ENCODE results near the gene GSTO2.

GSTO2 gene

GRCh38 chr10:104318326-104318725 lies 49.3 kb downstream of the GSTO2 start:
- H3K27ac ChIP-seq: peak overlapping the region; percentile 66 to 69
- no peaks in the 10 kb centered on the region for H3K9me3 ChIP-seq
- peaks cover 24 to 27% (median 26%) of the 10 kb centered on the region in 3 donors for H3K36me3 ChIP-seq
- DNase-seq: peak; percentile 21 to 60
- intact Hi-C loops (cut with DNase I; ENCODE audit: low total_unique reads): no loop called here
- no peak overlapping the region for H3K4me3 ChIP-seq
- H3K27me3 ChIP-seq: no peaks in the 10 kb centered on the region
- no peak for TF ChIP-seq CTCF (IDR thresholded peaks at IDR 0.05)
- H3K4me1 ChIP-seq: peaks cover 3 to 74% (median 63%) of the 10 kb centered on the region in 4 donors

- Histone ChIP-seq H3K36me3 (peaks cover 17 to 19% (median 18%) of the 10 kb centered on the region in 3 donors), H3K27ac (peak overlapping the region; percentile 66 to 69), H3K27me3 (no peaks in the 10 kb centered on the region), H3K9me3 (no peaks in the 10 kb centered on the region), H3K4me1 (peaks cover 3 to 81% (median 70%) of the 10 kb centered on the region in 4 donors), H3K4me3 (no peak overlapping the region)
- intact Hi-C loops (cut with DNase I; ENCODE audit: low total_unique reads): no loop called here
- TF ChIP-seq CTCF (IDR thresholded peaks at IDR 0.05): no peak
- peak; percentile 66 to 80 for DNase-seq
Measured at GRCh38 chr10:104318810-104319741, 50.1 kb downstream of the GSTO2 start.

GRCh38 chr10:104321226-104321625 lies 52.2 kb downstream of the GSTO2 start:
- Histone ChIP-seq H3K27me3 (no peaks in the 10 kb centered on the region), H3K36me3 (no peaks in the 10 kb centered on the region), H3K4me3 (no peak overlapping the region), H3K27ac (peak overlapping the region; percentile 66 to 69), H3K9me3 (no peaks in the 10 kb centered on the region), H3K4me1 (peaks cover 3 to 99% (median 87%) of the 10 kb centered on the region in 4 donors)
- no peak for TF ChIP-seq CTCF (IDR thresholded peaks at IDR 0.05)
- peak; percentile 24 to 69 for DNase-seq
- intact Hi-C loops (cut with DNase I; ENCODE audit: low total_unique reads): no loop called here

- TF ChIP-seq CTCF (IDR thresholded peaks at IDR 0.05): no peak
- peak; percentile 17 to 59 for DNase-seq
- H3K4me1 ChIP-seq: peaks cover 3 to 99% (median 88%) of the 10 kb centered on the region in 4 donors
Measured at GRCh38 chr10:104321725-104322415, 52.9 kb downstream of the GSTO2 start.

GRCh38 chr10:104322416-104322782 lies 53.4 kb downstream of the GSTO2 start:
- H3K27ac ChIP-seq: peak overlapping the region; percentile 66 to 69
- no peaks in the 10 kb centered on the region for H3K36me3 ChIP-seq
- TF ChIP-seq CTCF (IDR thresholded peaks at IDR 0.05): no peak
- peak; percentile 24 to 63 for DNase-seq
- peaks cover 3 to 99% (median 88%) of the 10 kb centered on the region in 4 donors for H3K4me1 ChIP-seq
- intact Hi-C loops (cut with DNase I; ENCODE audit: low total_unique reads): no loop called here
- H3K4me3 ChIP-seq: no peak overlapping the region
- H3K9me3 ChIP-seq: no peaks in the 10 kb centered on the region
- no peaks in the 10 kb centered on the region for H3K27me3 ChIP-seq

More at GRCh38 chr10:104321725-104322415, 52.9 kb downstream of the GSTO2 start:
- H3K9me3 ChIP-seq: no peaks in the 10 kb centered on the region
- H3K27ac ChIP-seq: peak overlapping the region; percentile 66 to 69
- no peaks in the 10 kb centered on the region for H3K27me3 ChIP-seq
- H3K36me3 ChIP-seq: no peaks in the 10 kb centered on the region
- intact Hi-C loops (cut with DNase I; ENCODE audit: low total_unique reads): no loop called here
- H3K4me3 ChIP-seq: no peak overlapping the region

Measured in tibial artery (tissue), 4 donors.